ENCODE results near the gene TBC1D4. TPM values are rescaled to one million over a fixed set of nuclear protein-coding genes. Genes with fewer than 3 reads are reported as not detected.

The TBC1D4 gene
- total and polyA plus RNA-seq, 2 experiments from 2014 or later = 5.5 to 13.5 TPM

DNA sequence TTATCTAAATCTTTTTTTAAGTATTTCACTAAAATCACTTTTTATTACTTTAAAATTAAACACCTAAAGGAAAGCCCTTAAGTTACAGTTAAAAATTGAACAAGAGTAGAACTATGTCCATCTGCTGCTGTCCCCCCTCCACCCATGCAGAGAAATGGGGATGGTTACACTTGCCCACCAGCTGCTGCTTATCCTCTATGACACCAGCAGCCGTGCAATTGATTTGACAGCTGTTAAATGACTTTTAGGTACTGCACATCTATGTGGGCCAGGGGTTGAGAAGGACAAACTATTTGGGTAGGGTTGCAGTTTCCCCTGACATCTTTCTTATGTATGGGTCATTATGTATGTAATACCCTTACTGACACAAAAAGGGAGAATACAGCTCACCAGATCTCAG lies 77.2 kb downstream of the TBC1D4 start:
- no peaks in the 10 kb centered on the region for H3K36me3 ChIP-seq (ENCODE audit: low read depth)
- no peak for TF ChIP-seq EZH2 (IDR thresholded peaks at IDR 0.05; ENCODE audit: insufficient read depth, poor library complexity, severe bottlenecking)
- TF ChIP-seq EZH2phosphoT487 (IDR thresholded peaks at IDR 0.05; ENCODE audit: insufficient read depth, low read depth) = no peak
- H3K9me3 ChIP-seq (ENCODE audit: low read depth) = no peaks in the 10 kb centered on the region
- 93 to 95% methylated on average over 1 of the region's 1 CpG for WGBS, 2 experiments (ENCODE audit: low coverage in 1 of 2, low lambda C conversion rate in 2 of 2, missing lambda C conversion rate in 2 of 2)
- in situ Hi-C loops (cut with MboI) = no loop called here
- H3K79me2 ChIP-seq (ENCODE audit: insufficient read depth) = peaks cover 39% of the 10 kb centered on the region
- no peak overlapping the region for H2AFZ ChIP-seq
- no peaks in the 10 kb centered on the region for H3K4me1 ChIP-seq (ENCODE audit: insufficient read depth)
- H3K4me2 ChIP-seq (ENCODE audit: unreplicated experiment) = no peak overlapping the region
- no peak overlapping the region for H3K4me3 ChIP-seq
- no peaks in the 10 kb centered on the region for H3F3A ChIP-seq (ENCODE audit: insufficient read depth)
- 0 out of 2 replicates have a peak, but pooled peaks cover 7% of the 10 kb centered on the region for H4K20me1 ChIP-seq (ENCODE audit: insufficient read depth)
- H3K27ac ChIP-seq = no peak overlapping the region
- DNase-seq = no peak
- H3K9me2 ChIP-seq (ENCODE audit: insufficient read depth) = no peaks in the 10 kb centered on the region
- H3K9ac ChIP-seq = no peak overlapping the region
- H3K27me3 ChIP-seq (replicated peaks; ENCODE audit: insufficient read depth) = no peaks in the 10 kb centered on the region

DNA sequence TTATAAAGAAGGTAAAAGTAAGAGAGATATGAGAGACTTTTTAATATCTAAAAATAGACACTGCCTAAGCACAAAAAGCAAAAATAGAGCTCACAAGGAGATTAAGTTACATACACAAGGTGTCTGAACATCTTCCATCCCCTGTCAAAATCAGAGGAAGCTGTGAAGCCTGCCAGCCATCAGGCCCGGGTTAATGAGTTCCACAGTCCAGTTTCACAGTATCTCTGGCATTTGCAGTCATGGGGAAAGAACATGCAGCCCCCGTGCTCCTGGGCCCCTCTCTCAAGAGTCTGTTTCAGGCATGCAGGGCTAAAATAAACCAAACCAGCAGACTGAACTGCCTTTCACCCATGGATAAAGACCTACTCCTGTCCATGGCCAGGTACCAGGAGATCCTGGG lies 79.2 kb downstream of the TBC1D4 start:
- in situ Hi-C loops (cut with MboI) = no loop called here
- H3K27ac ChIP-seq = no peak overlapping the region
- no peaks in the 10 kb centered on the region for H3K9me2 ChIP-seq (ENCODE audit: insufficient read depth)
- H3K27me3 ChIP-seq (replicated peaks; ENCODE audit: insufficient read depth) = no peaks in the 10 kb centered on the region
- H2AFZ ChIP-seq = no peak overlapping the region
- H3K4me2 ChIP-seq (ENCODE audit: unreplicated experiment) = no peak overlapping the region
- peaks cover 39% of the 10 kb centered on the region for H3K79me2 ChIP-seq (ENCODE audit: insufficient read depth)
- no peaks in the 10 kb centered on the region for H3K9me3 ChIP-seq (ENCODE audit: low read depth)
- H4K20me1 ChIP-seq (ENCODE audit: insufficient read depth) = 0 out of 2 replicates have a peak, but pooled peaks cover 7% of the 10 kb centered on the region
- H3F3A ChIP-seq (ENCODE audit: insufficient read depth) = no peaks in the 10 kb centered on the region
- no peak for DNase-seq
- no peaks in the 10 kb centered on the region for H3K36me3 ChIP-seq (ENCODE audit: low read depth)
- WGBS, 2 experiments (ENCODE audit: low coverage in 1 of 2, low lambda C conversion rate in 2 of 2, missing lambda C conversion rate in 2 of 2) = 81 to 93% methylated on average over 2 of the region's 2 CpGs
- H3K4me1 ChIP-seq (ENCODE audit: insufficient read depth) = no peaks in the 10 kb centered on the region
- no peak overlapping the region for H3K9ac ChIP-seq
- no peak for TF ChIP-seq EZH2 (IDR thresholded peaks at IDR 0.05; ENCODE audit: insufficient read depth, poor library complexity, severe bottlenecking)
- TF ChIP-seq EZH2phosphoT487 (IDR thresholded peaks at IDR 0.05; ENCODE audit: insufficient read depth, low read depth) = no peak
- no peak overlapping the region for H3K4me3 ChIP-seq

DNA sequence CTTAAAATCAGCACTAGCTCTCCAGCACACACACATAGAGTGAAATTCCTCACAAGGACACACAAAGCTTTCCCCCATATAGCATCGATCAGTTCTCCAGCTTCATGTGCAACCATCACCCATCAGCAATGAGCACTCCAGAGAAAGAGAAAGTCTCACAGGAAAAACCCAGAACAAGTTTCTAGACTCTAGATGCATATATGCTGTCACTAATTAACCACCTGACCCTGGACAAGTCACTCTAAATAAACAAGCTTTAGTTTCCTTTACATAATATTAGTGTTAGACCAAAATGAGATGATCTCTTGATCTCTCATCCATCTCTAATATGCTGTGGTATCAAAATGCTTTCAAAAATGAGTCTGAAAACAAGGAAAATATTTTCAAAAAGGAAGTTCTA lies 81.2 kb downstream of the TBC1D4 start:
- H3K9ac ChIP-seq = no peak overlapping the region
- H3K4me2 ChIP-seq (ENCODE audit: unreplicated experiment) = no peak overlapping the region
- no peaks in the 10 kb centered on the region for H3F3A ChIP-seq (ENCODE audit: insufficient read depth)
- WGBS, 2 experiments (ENCODE audit: low coverage in 1 of 2, low lambda C conversion rate in 2 of 2, missing lambda C conversion rate in 2 of 2) = 43 to 68% methylated on average over 1 of the region's 1 CpG
- H3K79me2 ChIP-seq (ENCODE audit: insufficient read depth) = peaks cover 21% of the 10 kb centered on the region
- H2AFZ ChIP-seq = no peak overlapping the region
- H3K4me1 ChIP-seq (ENCODE audit: insufficient read depth) = no peaks in the 10 kb centered on the region
- no peaks in the 10 kb centered on the region for H3K27me3 ChIP-seq (replicated peaks; ENCODE audit: insufficient read depth)
- H3K36me3 ChIP-seq (ENCODE audit: low read depth) = no peaks in the 10 kb centered on the region
- no peaks in the 10 kb centered on the region for H3K9me3 ChIP-seq (ENCODE audit: low read depth)
- H3K27ac ChIP-seq = no peak overlapping the region
- in situ Hi-C loops (cut with MboI) = no loop called here
- no peak for DNase-seq
- 0 out of 2 replicates have a peak, but pooled peaks cover 7% of the 10 kb centered on the region for H4K20me1 ChIP-seq (ENCODE audit: insufficient read depth)
- H3K9me2 ChIP-seq (ENCODE audit: insufficient read depth) = no peaks in the 10 kb centered on the region
- TF ChIP-seq EZH2phosphoT487 (IDR thresholded peaks at IDR 0.05; ENCODE audit: insufficient read depth, low read depth) (no peak), EZH2 (IDR thresholded peaks at IDR 0.05; ENCODE audit: insufficient read depth, poor library complexity, severe bottlenecking) (no peak)
- no peak overlapping the region for H3K4me3 ChIP-seq

DNA sequence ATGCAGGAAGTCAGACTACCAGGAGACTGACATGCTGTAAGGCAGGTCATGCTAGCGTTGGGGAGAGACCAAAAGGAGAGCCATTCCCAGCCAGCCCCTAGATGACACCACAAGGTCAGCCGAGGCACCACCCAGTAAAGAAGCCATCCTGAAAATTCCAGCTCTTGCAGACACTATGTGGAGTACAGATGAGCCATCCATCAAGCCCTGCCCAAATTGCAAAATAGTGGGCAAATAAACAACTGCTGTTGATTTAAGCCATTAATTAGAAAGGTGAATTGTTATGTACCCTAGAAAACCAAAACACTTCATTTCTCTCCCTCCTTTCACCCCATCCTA lies 82.1 kb downstream of the TBC1D4 start:
- no peaks in the 10 kb centered on the region for H3K36me3 ChIP-seq (ENCODE audit: low read depth)
- H3F3A ChIP-seq (ENCODE audit: insufficient read depth) = no peaks in the 10 kb centered on the region
- no peaks in the 10 kb centered on the region for H3K9me2 ChIP-seq (ENCODE audit: insufficient read depth)
- no peak for DNase-seq
- H3K4me2 ChIP-seq (ENCODE audit: unreplicated experiment) = no peak overlapping the region
- H3K27ac ChIP-seq = no peak overlapping the region
- no peaks in the 10 kb centered on the region for H3K9me3 ChIP-seq (ENCODE audit: low read depth)
- TF ChIP-seq EZH2phosphoT487 (IDR thresholded peaks at IDR 0.05; ENCODE audit: insufficient read depth, low read depth) (no peak), EZH2 (IDR thresholded peaks at IDR 0.05; ENCODE audit: insufficient read depth, poor library complexity, severe bottlenecking) (no peak)
- H4K20me1 ChIP-seq (ENCODE audit: insufficient read depth) = 0 out of 2 replicates have a peak, but pooled peaks cover 7% of the 10 kb centered on the region
- no peaks in the 10 kb centered on the region for H3K27me3 ChIP-seq (replicated peaks; ENCODE audit: insufficient read depth)
- WGBS, 2 experiments (ENCODE audit: low coverage in 1 of 2, low lambda C conversion rate in 2 of 2, missing lambda C conversion rate in 2 of 2) = 82 to 83% methylated on average over 2 of the region's 2 CpGs
- no peak overlapping the region for H3K9ac ChIP-seq
- in situ Hi-C loops (cut with MboI) = no loop called here
- H2AFZ ChIP-seq = no peak overlapping the region
- H3K4me3 ChIP-seq = no peak overlapping the region
- no peaks in the 10 kb centered on the region for H3K4me1 ChIP-seq (ENCODE audit: insufficient read depth)
- peaks cover 20% of the 10 kb centered on the region for H3K79me2 ChIP-seq (ENCODE audit: insufficient read depth)

Data from GM23248 (cell line).